ES-I3 (cell line): ENCODE measurements around the gene SKA3.
"Not testable (repeated sequence)": the region's sequence is repeated elsewhere in the genome, so short reads cannot be mapped to it uniquely, and the experiment has no call there.

Experiments
- H3K36me3 ChIP-seq: 2 replicates; pipeline ENCODE4 v1.6.1; 2013; ENCODE audit warnings: mild to moderate bottlenecking, low read length, control low read depth, moderate library complexity; ENCODE audit not compliant: insufficient read depth
- H3K4me1 ChIP-seq: 2 replicates; pipeline ENCODE4 v1.6.1; 2013; ENCODE audit warnings: mild to moderate bottlenecking, control low read depth, low read length; ENCODE audit not compliant: insufficient read depth
- H3K9ac ChIP-seq: 2 replicates; pipeline ENCODE4 v1.6.1; 2013; ENCODE audit warnings: low read depth, mild to moderate bottlenecking, low read length, moderate library complexity
- H3K9me3 ChIP-seq: 2 replicates; pipeline ENCODE4 v1.6.1; 2013; ENCODE audit warnings: mild to moderate bottlenecking, low read length, moderate library complexity; ENCODE audit not compliant: control insufficient read depth, insufficient read depth

Gene SKA3

GRCh38 chr13:21142766-21143165 is 33.6 kb downstream of the SKA3 start:
- Histone ChIP-seq H3K9me3 (no peaks in the 10 kb centered on the region), H3K36me3 (peaks cover 15% of the 10 kb centered on the region; the same call in 1 of the 2 replicates), H3K4me1 (no peaks in the 10 kb centered on the region), H3K9ac (no peak overlapping the region)

DNA sequence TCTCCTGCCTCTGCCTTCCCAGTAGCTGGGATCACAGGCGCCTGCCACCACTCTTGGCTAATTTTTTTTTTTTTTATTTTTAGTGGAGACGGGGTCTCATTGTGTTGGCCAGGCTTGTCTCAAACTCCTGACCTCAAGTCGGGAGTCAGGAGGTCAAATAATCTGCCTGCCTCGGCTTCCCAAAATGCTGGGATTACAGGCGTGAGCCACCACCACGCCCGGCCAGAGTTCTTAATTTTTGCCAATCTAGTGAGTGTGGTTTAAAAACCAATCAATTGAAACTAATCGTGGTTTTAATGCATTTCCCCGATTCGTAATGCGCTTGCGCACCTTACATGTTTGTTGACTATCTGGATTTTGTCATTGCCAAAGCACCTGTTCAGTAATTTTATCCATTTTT is 37.0 kb downstream of the SKA3 start:
- no peaks in the 10 kb centered on the region for H3K9me3 ChIP-seq
- peaks cover 12% of the 10 kb centered on the region; the same call in 1 of the 2 replicates for H3K36me3 ChIP-seq
- peak overlapping the region; percentile 83; the same call in 1 of the 2 replicates for H3K9ac ChIP-seq
- H3K4me1 ChIP-seq, result no peaks in the 10 kb centered on the region

GRCh38 chr13:21138561-21138960 is 37.8 kb downstream of the SKA3 start:
- H3K9me3 ChIP-seq, result no peaks in the 10 kb centered on the region
- no peaks in the 10 kb centered on the region for H3K4me1 ChIP-seq
- peaks cover 11% of the 10 kb centered on the region; the same call in 1 of the 2 replicates for H3K36me3 ChIP-seq
- H3K9ac ChIP-seq, result no peak overlapping the region

DNA sequence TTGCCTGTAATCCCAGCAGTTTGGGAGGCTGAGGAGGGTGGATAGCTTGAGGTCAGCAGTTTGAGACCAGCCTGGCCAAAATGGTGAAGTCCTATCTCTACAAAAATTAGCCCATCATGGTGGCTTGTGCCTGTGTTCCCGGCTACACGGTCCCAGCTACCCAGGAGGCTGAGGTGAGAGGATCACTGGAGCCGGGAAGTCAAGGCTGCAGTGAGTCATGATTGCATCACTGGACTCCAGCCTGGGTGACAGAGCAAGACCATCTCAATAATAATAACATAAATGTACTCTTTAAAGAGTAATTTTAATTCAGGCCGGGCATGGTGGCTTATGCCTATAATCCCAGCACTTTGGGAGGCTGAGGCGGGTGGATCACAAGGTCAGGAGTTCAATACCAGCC is 38.7 kb downstream of the SKA3 start:
- H3K9me3 ChIP-seq, result no peaks in the 10 kb centered on the region
- H3K4me1 ChIP-seq, result no peaks in the 10 kb centered on the region
- H3K36me3 ChIP-seq, result peaks cover 9% of the 10 kb centered on the region; the same call in 1 of the 2 replicates
- H3K9ac ChIP-seq, result no peak overlapping the region

DNA sequence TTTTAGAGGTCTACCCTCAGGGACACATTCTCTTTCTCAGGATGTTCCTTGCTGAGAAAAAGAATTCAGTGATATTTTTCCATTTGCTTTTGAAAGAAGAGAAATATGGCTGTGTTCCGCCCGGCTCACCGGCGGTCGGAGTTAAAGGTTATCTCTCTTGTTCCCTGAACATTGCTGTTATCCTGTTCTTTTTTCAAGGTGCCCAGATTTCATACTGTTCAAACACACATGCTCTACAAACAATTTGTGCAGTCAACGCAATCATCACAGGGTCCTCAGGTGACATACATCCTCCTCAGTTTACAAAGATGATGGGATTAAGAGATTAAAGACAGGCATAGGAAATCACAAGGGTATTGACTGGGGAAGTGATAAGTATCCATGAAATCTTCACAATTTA is 40.5 kb downstream of the SKA3 start:
- H3K9ac ChIP-seq, H3K4me1 ChIP-seq, H3K36me3 ChIP-seq, H3K9me3 ChIP-seq: not testable (repeated sequence)

DNA sequence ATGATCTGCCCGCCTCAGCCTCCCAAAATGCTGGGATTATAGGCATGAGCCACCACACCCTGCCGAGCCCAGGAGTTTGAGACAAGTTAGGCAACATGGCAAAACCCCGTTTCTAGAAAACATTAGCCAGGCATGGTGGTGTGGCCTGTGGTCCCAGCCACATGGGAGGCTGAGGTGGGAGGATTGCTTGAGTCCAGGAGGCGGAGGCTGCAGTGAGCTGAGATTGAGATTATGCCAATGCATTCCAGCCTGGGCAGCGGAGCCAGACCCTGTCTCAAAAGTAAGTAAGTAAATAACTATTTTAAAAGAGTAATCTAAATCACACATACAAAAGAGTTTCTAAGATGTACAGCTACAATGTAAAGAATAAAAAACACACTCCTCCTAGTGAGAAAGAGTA is 41.9 kb downstream of the SKA3 start:
- H3K9me3 ChIP-seq, result no peaks in the 10 kb centered on the region
- H3K4me1 ChIP-seq, result no peaks in the 10 kb centered on the region
- no peaks in the 10 kb centered on the region for H3K36me3 ChIP-seq
- H3K9ac ChIP-seq, result no peak overlapping the region

DNA sequence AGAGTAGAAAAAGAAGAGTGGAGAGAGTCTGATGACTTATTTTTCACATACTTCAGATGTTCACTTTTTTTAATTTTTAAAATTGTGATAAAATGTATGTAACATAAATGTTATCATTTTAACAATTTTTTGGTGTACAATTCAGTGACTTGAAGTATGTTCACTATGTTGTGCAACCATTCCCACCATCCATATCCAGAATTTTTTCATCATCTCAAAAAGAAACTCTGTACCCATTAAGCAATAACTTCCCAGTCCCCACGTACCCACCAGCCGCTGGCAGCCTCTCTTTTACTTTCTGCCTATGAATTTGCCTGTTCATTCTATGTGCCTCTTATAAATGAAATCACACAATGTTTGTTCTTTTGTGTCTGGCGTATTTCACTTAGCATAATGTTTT is 43.3 kb downstream of the SKA3 start:
- no peaks in the 10 kb centered on the region for H3K36me3 ChIP-seq
- no peaks in the 10 kb centered on the region for H3K4me1 ChIP-seq
- H3K9me3 ChIP-seq, result no peaks in the 10 kb centered on the region
- no peak overlapping the region for H3K9ac ChIP-seq

DNA sequence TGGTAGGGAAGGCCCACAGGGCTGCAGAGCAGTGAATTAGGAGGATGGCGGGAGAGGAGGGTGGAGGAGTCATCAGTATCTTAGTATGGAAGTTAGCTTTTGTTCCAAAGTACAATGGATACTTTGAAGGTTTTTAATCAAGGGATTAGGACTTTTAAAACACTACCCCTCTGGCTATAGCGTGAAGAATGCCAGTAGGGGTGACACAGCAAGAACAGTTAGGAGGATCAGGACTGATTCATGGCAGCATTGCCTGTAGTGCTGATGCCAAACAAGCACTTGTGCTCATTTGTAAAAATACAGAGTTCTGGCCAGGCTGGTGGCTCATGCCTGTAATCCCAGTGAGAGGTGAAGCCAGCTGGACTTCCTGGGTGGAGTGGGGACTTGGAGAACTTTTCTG is 46.2 kb downstream of the SKA3 start:
- no peak overlapping the region for H3K9ac ChIP-seq
- no peaks in the 10 kb centered on the region for H3K9me3 ChIP-seq
- no peaks in the 10 kb centered on the region for H3K4me1 ChIP-seq
- H3K36me3 ChIP-seq, result no peaks in the 10 kb centered on the region

GRCh38 chr13:21124852-21125251 is 51.5 kb downstream of the SKA3 start:
- Histone ChIP-seq H3K4me1 (peaks cover 4% of the 10 kb centered on the region; the same call in 1 of the 2 replicates), H3K36me3 (no peaks in the 10 kb centered on the region), H3K9me3 (no peaks in the 10 kb centered on the region), H3K9ac (no peak overlapping the region)

GRCh38 chr13:21123956-21124355 is 52.4 kb downstream of the SKA3 start:
- no peak overlapping the region for H3K9ac ChIP-seq

DNA sequence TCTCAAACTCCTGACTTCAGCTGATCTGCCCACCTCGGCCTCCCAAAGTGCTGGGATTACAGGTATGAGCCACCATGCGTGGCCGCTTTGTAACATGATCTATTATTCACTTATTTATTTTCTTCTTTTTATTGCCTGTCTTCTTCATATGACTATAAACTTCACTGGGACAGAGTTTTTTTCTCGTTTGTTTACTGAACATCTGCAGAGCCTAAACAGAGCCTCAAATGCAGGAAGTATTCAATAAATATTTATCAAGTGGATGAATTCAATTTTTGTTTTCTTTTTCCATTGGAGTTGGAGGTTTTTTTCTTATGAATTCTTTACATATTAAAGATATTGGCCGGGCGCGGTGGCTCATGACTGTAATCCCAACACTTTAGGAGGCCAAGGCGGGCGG is 54.7 kb downstream of the SKA3 start:
- no peaks in the 10 kb centered on the region for H3K9me3 ChIP-seq
- peaks cover 4% of the 10 kb centered on the region; the same call in 1 of the 2 replicates for H3K4me1 ChIP-seq
- H3K36me3 ChIP-seq, result no peaks in the 10 kb centered on the region
- no peak overlapping the region for H3K9ac ChIP-seq

More at GRCh38 chr13:21123956-21124355, 52.4 kb downstream of the SKA3 start:
- Histone ChIP-seq H3K4me1 (peaks cover 4% of the 10 kb centered on the region; the same call in 1 of the 2 replicates), H3K36me3 (no peaks in the 10 kb centered on the region), H3K9me3 (no peaks in the 10 kb centered on the region)

- Histone ChIP-seq H3K9me3 (no peaks in the 10 kb centered on the region), H3K36me3 (no peaks in the 10 kb centered on the region), H3K4me1 (peaks cover 4% of the 10 kb centered on the region; the same call in 1 of the 2 replicates)
Measured at GRCh38 chr13:21120191-21120590, 56.2 kb downstream of the SKA3 start.

GRCh38 chr13:21119526-21119925 is 56.8 kb downstream of the SKA3 start:
- H3K9me3 ChIP-seq, result no peaks in the 10 kb centered on the region
- peaks cover 4% of the 10 kb centered on the region; the same call in 1 of the 2 replicates for H3K4me1 ChIP-seq
- no peaks in the 10 kb centered on the region for H3K36me3 ChIP-seq
- H3K9ac ChIP-seq, result no peak overlapping the region

More at GRCh38 chr13:21120191-21120590, 56.2 kb downstream of the SKA3 start:
- no peak overlapping the region for H3K9ac ChIP-seq

DNA sequence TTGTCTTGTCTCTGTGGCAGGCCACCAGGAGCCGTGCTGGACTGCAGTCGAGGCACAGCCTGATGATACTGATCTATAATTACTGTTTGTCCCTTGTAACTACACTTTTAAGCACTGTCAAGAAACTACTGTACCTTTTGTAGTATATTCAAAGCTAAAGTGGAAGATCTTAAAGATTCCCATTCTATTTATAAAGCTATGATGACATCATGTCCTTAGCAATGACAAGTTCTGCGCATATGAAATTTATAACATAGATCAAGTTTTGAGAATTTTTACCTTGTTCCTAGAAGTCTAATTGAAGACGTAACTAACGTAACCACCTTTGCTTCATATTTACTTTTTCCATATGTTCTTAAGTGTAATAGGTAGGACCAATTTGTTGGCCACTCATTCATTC is 58.2 kb downstream of the SKA3 start:
- H3K9ac ChIP-seq, result no peak overlapping the region
- H3K9me3 ChIP-seq, result no peaks in the 10 kb centered on the region
- H3K36me3 ChIP-seq, result no peaks in the 10 kb centered on the region
- no peaks in the 10 kb centered on the region for H3K4me1 ChIP-seq

DNA sequence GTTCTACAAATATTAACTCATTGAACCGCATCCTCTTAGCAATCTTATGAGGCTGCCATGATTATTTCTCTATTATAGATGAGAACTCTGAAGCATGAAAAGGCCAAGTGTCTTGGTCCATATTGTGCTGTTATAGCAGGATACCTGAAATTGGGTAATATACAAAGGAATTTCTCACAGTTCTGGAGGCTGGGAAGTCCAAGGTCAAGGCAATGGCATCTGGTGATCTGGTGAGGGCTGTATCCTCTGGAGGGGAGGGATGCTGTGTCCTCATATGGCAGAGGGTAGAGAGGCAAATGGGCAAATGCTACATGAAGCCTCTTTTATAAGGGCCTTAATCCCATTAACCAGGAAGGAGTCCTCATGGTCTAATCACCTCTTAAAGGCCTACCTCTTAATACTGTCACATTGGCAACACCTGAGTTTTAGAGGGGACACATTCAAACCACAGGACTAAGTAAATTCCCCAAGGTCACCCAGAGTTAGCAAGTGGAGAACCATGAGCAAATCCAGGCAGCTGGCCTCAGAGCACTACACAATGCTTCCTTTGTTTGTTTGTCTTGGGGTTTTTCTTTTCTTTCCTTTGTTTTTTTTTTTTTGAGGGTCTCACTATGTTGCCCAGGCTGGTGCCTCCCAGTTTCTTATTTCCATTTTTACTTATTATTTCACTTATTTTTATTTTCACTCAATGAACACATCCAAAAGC is 59.1 kb downstream of the SKA3 start:
- no peak overlapping the region for H3K9ac ChIP-seq
- no peaks in the 10 kb centered on the region for H3K36me3 ChIP-seq
- H3K4me1 ChIP-seq, result no peaks in the 10 kb centered on the region
- no peaks in the 10 kb centered on the region for H3K9me3 ChIP-seq
